Colonic mucosa (tissue), 4 donors: Measurements from ENCODE around the gene KRT39. TPM values are rescaled to one million over a fixed set of nuclear protein-coding genes. Genes with fewer than 3 reads are reported as not detected.

Source experiments
- DNase-seq: peaks from one replicate; pipeline ENCODE4 v3.0.0-alpha.2; 2020
- H3K27ac ChIP-seq: fragments of 200-600 bp; one replicate; pipeline ENCODE4 v1.8.0; 2021
- H3K27me3 ChIP-seq: fragments of 200-600 bp; one replicate; pipeline ENCODE4 v1.8.0; 2021
- H3K36me3 ChIP-seq: fragments of 200-600 bp; one replicate; pipeline ENCODE4 v1.8.0; 2021
- H3K4me1 ChIP-seq: fragments of 200-600 bp; one replicate; pipeline ENCODE4 v1.8.0; 2021; ENCODE audit warnings: mild to moderate bottlenecking
- H3K4me3 ChIP-seq: fragments of 200-600 bp; one replicate; pipeline ENCODE4 v1.8.0; 2021
- H3K9ac ChIP-seq, 2 donors: one replicate each; pipeline ENCODE4 v1.7.0; 2013; ENCODE audit warnings: control low read depth in 2 of 2, low read depth in 2 of 2, low read length in 2 of 2
- H3K9me3 ChIP-seq: fragments of 200-600 bp; one replicate; pipeline ENCODE4 v1.8.0; 2021
- intact Hi-C: fragments of 100-400 bp; cut with DNase I; formaldehyde crosslinking; loops from one replicate; pipeline ENCODE4 v1.14.1; 2022
- total RNA-seq, 2 donors: library from RNA; stranded (reverse); fragmentation: NEBNext Ultra II Directional in 1 of 2; extraction: Animal tissue kit (Norgen Biotek cat#: 25700) in 1 of 2; gene quantifications; one replicate each; pipeline ENCODE4 v1.2.1, GENCODE V29; 2021
- TF ChIP-seq, protein P1 (sequence below): fragments of 200-600 bp; IDR thresholded peaks from one replicate; pipeline ENCODE4 v1.8.0; 2022; ENCODE audit warnings: antibody characterized with exemption, mild to moderate bottlenecking
- donor health status: healthy.
- donor health status: DM: no; HTN: no; CAD: no.
- donor health status: DM: no; HTN: no; CAD: no.

KRT39 gene
- total RNA-seq, 2 donors from 2014 or later, result not detected

DNA sequence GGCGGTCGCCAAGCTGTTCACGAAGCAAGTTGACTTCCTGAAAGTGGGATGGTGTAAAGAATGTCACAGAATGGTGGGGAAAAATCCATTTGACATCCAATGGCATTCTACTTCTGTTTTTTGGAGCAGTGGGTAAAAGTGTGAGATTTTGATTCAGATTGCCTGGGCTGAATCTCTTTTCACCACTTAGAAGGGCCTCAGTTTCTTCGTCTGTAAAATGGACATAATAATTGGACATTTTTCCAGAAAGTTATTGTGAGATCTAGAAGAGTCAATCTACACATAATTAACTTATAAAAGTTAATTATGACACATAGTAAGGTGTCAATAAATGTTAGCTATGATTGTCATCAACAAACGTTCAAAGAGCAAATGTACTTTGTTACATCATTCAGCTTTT, 14.4 kb upstream of the KRT39 start:
- no peaks in the 10 kb centered on the region for H3K27me3 ChIP-seq
- no peaks in the 10 kb centered on the region for H3K9me3 ChIP-seq
- DNase-seq, result no peak
- no peak overlapping the region for H3K9ac ChIP-seq
- no peak overlapping the region for H3K27ac ChIP-seq
- TF ChIP-seq, protein P1, sequence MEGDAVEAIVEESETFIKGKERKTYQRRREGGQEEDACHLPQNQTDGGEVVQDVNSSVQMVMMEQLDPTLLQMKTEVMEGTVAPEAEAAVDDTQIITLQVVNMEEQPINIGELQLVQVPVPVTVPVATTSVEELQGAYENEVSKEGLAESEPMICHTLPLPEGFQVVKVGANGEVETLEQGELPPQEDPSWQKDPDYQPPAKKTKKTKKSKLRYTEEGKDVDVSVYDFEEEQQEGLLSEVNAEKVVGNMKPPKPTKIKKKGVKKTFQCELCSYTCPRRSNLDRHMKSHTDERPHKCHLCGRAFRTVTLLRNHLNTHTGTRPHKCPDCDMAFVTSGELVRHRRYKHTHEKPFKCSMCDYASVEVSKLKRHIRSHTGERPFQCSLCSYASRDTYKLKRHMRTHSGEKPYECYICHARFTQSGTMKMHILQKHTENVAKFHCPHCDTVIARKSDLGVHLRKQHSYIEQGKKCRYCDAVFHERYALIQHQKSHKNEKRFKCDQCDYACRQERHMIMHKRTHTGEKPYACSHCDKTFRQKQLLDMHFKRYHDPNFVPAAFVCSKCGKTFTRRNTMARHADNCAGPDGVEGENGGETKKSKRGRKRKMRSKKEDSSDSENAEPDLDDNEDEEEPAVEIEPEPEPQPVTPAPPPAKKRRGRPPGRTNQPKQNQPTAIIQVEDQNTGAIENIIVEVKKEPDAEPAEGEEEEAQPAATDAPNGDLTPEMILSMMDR, result no peak
- H3K4me3 ChIP-seq, result no peak overlapping the region
- intact Hi-C loops, result no loop called here
- no peaks in the 10 kb centered on the region for H3K4me1 ChIP-seq
- H3K36me3 ChIP-seq, result no peaks in the 10 kb centered on the region

DNA sequence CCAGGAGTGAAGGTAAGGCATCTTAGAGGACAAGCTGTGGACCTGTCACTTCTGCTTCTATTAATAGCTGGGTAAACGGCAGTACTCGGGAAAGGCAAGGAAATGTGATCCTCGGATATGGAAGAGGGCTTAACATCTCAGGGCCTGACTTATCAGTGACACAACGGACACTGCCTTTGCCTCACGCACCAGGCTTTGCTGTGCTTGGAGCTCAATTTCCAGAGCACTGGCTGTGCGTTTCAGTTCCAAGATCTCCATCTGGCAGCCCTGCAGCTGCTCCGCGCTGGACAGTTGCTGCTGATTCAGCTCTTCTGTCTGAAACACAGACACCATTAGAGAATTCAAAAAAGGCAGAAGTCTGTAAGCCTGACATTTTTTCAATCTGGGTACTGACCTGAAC, 13.8 kb upstream of the KRT39 start:
- intact Hi-C loops, result no loop called here
- no peaks in the 10 kb centered on the region for H3K4me1 ChIP-seq
- H3K4me3 ChIP-seq, result no peak overlapping the region
- H3K9ac ChIP-seq, result no peak overlapping the region
- no peak for DNase-seq
- H3K9me3 ChIP-seq, result no peaks in the 10 kb centered on the region
- H3K27ac ChIP-seq, result no peak overlapping the region
- no peaks in the 10 kb centered on the region for H3K27me3 ChIP-seq
- no peaks in the 10 kb centered on the region for H3K36me3 ChIP-seq
- TF ChIP-seq, protein P1, result no peak

DNA sequence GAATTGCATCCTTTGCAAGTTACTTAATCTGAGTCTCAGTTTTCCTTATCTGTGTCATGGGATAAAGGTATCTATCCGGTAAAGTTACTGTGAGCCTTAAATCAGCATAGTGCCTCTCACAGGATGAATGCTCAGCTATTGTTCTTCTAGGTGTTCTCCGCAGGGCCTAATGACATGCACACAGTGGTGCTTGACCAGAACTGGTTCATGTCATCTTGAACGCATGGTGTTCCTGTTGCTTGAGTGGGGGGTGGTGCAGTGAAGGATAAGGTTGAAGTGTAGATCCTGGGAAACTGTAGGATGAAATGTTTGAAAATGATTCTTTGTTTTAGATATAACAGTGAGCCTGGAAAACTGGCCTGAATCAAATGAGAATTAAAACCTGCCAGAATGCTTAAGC, 13.4 kb upstream of the KRT39 start:
- Histone ChIP-seq H3K27me3 (no peaks in the 10 kb centered on the region), H3K36me3 (no peaks in the 10 kb centered on the region), H3K4me3 (no peak overlapping the region), H3K9me3 (no peaks in the 10 kb centered on the region), H3K9ac (no peak overlapping the region), H3K4me1 (no peaks in the 10 kb centered on the region), H3K27ac (no peak overlapping the region)
- TF ChIP-seq, protein P1, result no peak
- intact Hi-C loops, result no loop called here
- DNase-seq, result no peak

DNA sequence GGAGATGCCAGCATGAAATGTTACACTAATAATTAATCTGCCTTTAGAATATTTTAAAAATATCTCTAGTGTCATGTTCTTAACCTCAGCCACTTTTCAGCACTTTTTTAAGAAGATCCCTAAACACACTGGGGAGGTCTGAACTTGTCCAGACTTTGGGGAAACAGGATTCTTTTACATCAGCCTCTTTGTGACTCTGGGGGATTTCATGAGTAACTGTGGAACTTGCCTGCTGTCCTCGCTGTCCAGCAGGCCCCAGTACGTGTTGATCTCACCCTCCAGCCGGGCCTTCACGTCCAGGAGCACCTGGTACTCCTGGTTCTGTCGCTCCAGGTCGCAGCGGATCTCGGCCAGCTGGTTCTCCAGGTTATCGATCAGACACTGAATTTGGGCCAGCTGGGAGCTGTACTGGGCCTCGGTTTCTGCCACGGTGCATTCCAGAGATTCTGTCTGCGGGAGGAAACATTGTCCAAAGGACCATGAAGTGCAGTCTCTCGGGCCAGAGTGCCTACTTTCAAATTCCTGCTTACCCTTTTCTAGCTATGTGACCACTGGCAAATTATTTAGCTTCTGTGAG, 11.9 kb upstream of the KRT39 start:
- Histone ChIP-seq H3K27me3 (no peaks in the 10 kb centered on the region), H3K9ac (no peak overlapping the region), H3K9me3 (no peaks in the 10 kb centered on the region), H3K4me1 (no peaks in the 10 kb centered on the region), H3K27ac (no peak overlapping the region), H3K36me3 (no peaks in the 10 kb centered on the region), H3K4me3 (no peak overlapping the region)
- intact Hi-C loops, result no loop called here
- DNase-seq, result no peak
- TF ChIP-seq, protein P1, result no peak

DNA sequence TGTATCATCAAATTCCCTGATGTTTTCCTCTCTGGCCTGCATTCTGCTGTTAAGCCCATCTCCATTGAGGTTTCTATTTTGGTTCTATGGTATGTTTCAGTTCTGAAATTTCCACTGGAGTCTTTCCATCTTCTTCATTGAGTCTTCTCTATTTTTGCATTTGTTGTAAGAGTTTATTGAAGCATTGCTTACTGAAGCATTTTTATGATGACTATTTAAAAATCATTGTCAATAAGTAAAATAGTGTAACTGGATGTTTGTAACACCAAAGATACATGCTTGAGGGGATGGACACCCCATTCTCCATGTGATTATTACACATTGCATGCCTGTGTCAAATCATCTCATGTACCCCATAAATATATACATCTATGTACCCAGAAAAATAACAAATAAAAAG, 8.8 kb upstream of the KRT39 start:
- Histone ChIP-seq H3K9ac (no peak overlapping the region), H3K9me3 (no peaks in the 10 kb centered on the region), H3K4me3 (no peak overlapping the region), H3K4me1 (no peaks in the 10 kb centered on the region), H3K27ac (no peak overlapping the region), H3K27me3 (no peaks in the 10 kb centered on the region), H3K36me3 (no peaks in the 10 kb centered on the region)
- DNase-seq, result no peak
- TF ChIP-seq, protein P1, result no peak
- intact Hi-C loops, result no loop called here
